Measurements from ENCODE around the gene CD84.
"Not testable (repeated sequence)": the region's sequence is repeated elsewhere in the genome, so short reads cannot be mapped to it uniquely, and the experiment has no call there.

Gene CD84

GRCh38 chr1:160579216-160579701, at the start of gene CD84:
Gene CD84, minus strand, starts transcription at chr1:160579496. Its CDS starts 59 bp downstream, at chr1:160579437.
- DNase-seq = no peak

GRCh38 chr1:160628799-160629263, 49.5 kb upstream of the CD84 start:
- no peak for DNase-seq

- DNase-seq = not testable (repeated sequence)
These were observed 48.5 kb upstream of the CD84 start for GRCh38 chr1:160627677-160628289.

GRCh38 chr1:160626509-160627342, 47.4 kb upstream of the CD84 start:
- DNase-seq = no peak

GRCh38 chr1:160625725-160626498, 46.6 kb upstream of the CD84 start:
- no peak for DNase-seq

GRCh38 chr1:160625321-160625720, 46.0 kb upstream of the CD84 start:
- DNase-seq = no peak

GRCh38 chr1:160624464-160624863, 45.2 kb upstream of the CD84 start:
- no peak for DNase-seq

GRCh38 chr1:160623862-160624261, 44.6 kb upstream of the CD84 start:
- no peak for DNase-seq

- DNase-seq = no peak
These were observed 43.9 kb upstream of the CD84 start for GRCh38 chr1:160623227-160623633.

GRCh38 chr1:160622501-160623226, 43.4 kb upstream of the CD84 start:
- DNase-seq = no peak

GRCh38 chr1:160621633-160622413, 42.5 kb upstream of the CD84 start:
- no peak for DNase-seq

- no peak for DNase-seq
These were observed 41.8 kb upstream of the CD84 start for GRCh38 chr1:160620942-160621632.

GRCh38 chr1:160619742-160620277, 40.5 kb upstream of the CD84 start:
- no peak for DNase-seq

GRCh38 chr1:160618763-160619274, 39.5 kb upstream of the CD84 start:
- DNase-seq = peak in 1 of 2 experiments; percentile 1

GRCh38 chr1:160618327-160618726, 39.0 kb upstream of the CD84 start:
- no peak for DNase-seq

GRCh38 chr1:160615660-160616059, 36.4 kb upstream of the CD84 start:
- no peak for DNase-seq

GRCh38 chr1:160614410-160614809, 35.1 kb upstream of the CD84 start:
- no peak for DNase-seq

- no peak for DNase-seq
These were observed 33.4 kb upstream of the CD84 start for GRCh38 chr1:160612613-160613218.

- no peak for DNase-seq
These were observed 31.4 kb upstream of the CD84 start for GRCh38 chr1:160610569-160611242.

GRCh38 chr1:160608941-160609340, 29.6 kb upstream of the CD84 start:
- no peak for DNase-seq

All from SW 1271 (cell line).